Stimulated activated CD4-positive, alpha-beta T cell treated with anti-CD3 and anti-CD28 coated beads, Interleukin-12 subunit alpha, Interleukin-12 subunit beta, amount 100 ng/mL, for 4 hours (primary cell): ENCODE measurements around the gene TAF1B.
"Not testable (repeated sequence)": the region's sequence is repeated elsewhere in the genome, so short reads cannot be mapped to it uniquely, and the experiment has no call there.

Experiments used
- DNase-seq: peaks from one replicate; pipeline ENCODE4 v3.0.0-alpha.2; 2020

TAF1B gene

GRCh38 chr2:9835068-9835467 lies 8.2 kb upstream of the TAF1B start:
- not testable (repeated sequence) for DNase-seq

GRCh38 chr2:9836074-9836473 lies 7.2 kb upstream of the TAF1B start:
- no peak for DNase-seq

DNA sequence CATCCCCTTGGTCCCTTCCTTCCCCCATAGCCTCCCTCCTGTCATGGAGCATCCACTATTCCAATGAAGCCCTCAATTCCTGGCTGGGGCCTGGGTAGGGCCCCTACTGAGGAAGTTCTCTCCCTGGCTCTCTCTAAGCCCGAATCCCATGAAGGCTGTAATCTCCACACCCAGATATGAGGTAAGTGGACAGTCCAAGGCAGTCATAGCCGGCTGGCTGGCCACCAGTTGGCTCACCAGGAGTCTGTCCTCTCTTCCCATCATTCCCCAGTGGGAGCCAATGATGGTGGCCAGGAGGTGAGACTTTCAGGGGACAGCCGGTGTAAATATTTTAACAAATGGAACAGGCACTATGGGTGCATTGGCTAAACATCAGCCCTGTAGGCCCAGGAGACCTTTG lies 6.8 kb upstream of the TAF1B start:
- DNase-seq: no peak

DNA sequence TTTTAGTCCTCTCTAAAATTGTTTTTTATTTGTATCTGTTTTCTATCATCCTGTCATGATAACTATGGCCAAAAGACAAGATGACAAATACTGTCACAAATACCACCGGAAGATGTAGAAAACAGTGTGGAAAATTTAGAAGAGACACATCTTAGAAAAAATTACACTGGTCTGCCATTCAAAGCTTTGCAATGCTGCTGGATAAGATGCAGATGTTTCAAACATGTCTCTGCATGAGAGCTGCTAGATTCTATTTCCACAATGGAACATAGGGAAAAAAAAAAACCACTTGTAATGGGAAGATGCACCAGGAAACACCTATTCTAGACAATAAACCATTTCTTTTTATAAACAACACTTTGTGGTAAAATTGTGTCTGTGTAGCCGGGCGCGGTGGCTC lies 5.8 kb upstream of the TAF1B start:
- no peak for DNase-seq

DNA sequence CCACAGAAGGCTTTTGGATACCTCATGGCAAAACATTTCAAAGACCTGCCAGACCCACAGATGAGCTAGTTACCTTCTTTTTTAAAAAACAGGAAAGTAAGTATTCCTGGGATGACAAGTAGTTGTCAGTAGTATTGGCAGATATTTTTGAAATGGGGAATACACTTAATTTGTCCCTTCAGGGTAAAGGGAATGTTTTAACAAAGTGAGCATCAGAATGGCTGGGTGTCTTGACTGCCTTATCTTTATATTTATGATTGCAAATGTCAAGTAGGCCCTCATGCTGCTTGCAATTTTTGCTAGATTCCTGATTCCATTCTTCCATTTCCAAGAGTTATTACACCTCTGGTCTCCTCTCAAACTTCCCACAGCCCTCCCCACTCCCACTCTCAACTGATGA lies 4.9 kb upstream of the TAF1B start:
- DNase-seq: no peak

DNA sequence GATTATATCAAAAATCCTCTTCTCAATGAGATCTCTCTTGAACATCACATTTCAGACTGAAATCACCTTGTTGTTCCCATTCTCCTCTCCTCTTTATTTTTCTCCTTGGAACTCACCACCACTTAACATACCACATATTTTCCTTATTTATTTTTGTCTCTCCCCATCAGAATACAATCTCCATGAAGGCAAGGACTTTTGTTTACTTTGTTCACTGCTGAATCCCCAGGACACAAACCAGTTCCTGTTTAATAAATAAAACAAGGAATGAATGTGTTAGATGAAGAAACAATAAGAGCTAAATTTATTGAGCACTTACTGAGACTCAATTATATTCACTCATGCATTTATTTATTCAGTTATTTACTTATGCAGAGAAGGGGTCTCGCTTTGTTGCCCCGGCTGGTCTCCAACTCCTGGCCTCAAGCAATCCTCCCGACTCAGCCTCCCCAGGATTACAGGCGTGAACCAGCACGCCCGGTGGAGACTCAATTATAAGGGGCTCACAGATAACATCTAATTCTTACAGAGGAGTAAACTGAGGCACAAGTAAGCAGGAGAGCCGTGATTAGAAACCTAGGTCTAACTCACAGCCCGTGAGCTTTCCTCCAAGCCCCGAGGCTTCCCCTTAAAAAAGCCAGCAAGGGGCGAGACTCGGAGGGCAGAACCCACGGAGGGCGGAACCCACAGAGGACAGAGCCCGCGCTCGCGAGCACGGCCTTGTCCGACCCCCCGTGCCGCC lies 616 bp upstream of the TAF1B start:
- DNase-seq: no peak

DNA sequence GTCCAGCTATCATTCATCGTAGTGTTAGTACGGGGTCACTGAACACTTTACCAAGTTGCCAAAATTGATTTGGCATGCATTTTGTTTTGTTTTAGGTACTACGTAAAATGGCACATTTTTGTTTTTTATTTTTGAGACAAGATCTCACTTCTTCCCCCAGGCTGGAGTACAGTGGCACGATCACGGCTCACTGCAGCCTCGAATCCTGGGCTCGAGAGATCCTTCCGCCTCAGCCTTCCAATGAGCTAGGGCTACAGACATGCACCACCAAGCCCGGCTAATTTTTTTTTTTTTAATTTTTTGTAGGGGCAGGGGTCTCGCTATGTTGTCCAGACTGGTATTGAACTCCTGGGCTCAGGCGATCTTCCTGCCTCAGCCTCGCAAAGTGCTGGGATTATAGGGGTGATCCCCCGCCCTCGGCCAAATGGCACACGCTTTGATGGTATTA lies 786 bp downstream of the TAF1B start:
- no peak for DNase-seq

- no peak for DNase-seq
These were observed 1.3 kb downstream of the TAF1B start for GRCh38 chr2:9844576-9844975.

DNA sequence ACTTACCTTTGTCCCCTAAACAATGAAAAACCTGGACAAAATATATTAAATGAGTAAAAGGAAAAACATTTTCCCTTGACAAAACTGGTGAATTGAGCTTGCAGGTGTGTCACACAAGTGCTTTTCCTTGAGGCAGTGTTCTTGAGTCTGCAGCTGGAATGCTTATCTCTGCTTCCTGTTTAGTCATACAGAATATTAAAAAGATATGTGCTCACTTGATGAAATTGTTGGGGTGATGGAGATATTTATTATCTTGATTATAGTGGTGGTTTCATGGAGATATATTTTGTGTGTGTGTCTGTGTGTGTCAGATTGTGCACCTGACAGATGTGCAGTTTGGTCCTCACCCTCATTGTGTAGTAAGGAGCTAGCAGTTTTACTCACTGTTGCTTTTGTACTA lies 3.3 kb downstream of the TAF1B start:
- no peak for DNase-seq

GRCh38 chr2:9847140-9847539 lies 3.9 kb downstream of the TAF1B start:
- no peak for DNase-seq

DNA sequence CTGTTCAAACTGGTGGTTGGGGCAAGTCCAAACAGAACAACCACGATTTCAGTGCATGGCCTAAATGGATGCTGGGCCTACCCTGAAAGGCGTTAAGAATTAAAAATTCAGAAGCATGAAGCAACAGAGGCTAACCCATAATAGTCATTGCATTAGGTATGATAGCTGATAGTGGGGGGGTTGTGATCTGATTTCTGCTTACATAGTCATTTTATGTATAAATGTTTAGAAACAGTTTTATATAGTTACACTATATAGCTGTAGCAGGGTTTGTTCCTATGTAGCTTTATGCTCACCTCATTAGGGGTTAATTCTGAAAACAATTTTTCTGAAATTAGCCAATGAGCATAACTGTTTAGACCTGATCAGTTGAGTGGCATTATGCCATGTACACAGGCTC lies 9.6 kb downstream of the TAF1B start:
- no peak for DNase-seq

GRCh38 chr2:9857814-9858729 lies 14.8 kb downstream of the TAF1B start:
- DNase-seq: no peak

- no peak for DNase-seq
These were observed 15.4 kb downstream of the TAF1B start for GRCh38 chr2:9858730-9859068.

GRCh38 chr2:9860922-9861580 lies 17.8 kb downstream of the TAF1B start:
- not testable (repeated sequence) for DNase-seq

DNA sequence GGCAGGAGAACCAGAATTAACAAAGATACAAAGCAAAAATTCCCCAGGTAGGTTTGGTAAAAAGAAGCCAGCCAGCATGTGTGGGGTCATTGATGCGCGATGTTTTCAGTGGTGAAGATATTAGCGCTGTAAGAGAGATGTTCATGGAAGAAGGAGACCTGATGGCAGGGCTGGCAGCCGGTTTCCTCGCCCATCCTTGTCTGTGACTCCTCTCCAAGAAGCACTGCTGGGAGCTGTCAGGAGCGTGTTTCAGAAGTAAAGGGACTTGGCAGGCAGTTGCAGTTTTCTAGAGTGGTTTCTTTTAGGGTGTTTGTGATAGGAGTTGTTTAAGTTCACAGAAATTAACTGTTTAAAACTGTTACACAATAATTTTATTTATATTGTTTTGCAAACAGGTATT lies 24.6 kb downstream of the TAF1B start:
- DNase-seq: no peak

- no peak for DNase-seq
These were observed 30.1 kb downstream of the TAF1B start for GRCh38 chr2:9873337-9873736.

GRCh38 chr2:9877026-9877425 lies 33.8 kb downstream of the TAF1B start:
- no peak for DNase-seq

DNA sequence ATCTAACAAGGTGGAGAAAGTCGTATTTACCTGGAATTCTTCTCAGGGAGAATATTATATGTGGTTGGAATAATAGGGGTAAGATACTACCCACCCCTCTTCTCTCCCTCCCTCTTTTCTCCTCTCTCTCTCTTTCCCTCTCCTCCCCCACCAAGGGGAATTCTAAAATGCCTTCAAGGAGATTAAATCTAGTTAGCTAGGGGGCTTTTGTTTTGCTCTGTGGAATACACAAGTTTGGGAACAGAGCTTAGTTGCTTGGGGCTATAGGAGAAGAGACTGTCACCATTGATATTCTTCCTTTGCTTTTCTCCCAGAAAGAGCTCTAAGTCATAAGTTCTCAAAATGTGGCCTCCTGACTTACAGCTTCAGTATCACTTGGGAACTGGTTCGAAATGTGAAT lies 34.5 kb downstream of the TAF1B start:
- no peak for DNase-seq

DNA sequence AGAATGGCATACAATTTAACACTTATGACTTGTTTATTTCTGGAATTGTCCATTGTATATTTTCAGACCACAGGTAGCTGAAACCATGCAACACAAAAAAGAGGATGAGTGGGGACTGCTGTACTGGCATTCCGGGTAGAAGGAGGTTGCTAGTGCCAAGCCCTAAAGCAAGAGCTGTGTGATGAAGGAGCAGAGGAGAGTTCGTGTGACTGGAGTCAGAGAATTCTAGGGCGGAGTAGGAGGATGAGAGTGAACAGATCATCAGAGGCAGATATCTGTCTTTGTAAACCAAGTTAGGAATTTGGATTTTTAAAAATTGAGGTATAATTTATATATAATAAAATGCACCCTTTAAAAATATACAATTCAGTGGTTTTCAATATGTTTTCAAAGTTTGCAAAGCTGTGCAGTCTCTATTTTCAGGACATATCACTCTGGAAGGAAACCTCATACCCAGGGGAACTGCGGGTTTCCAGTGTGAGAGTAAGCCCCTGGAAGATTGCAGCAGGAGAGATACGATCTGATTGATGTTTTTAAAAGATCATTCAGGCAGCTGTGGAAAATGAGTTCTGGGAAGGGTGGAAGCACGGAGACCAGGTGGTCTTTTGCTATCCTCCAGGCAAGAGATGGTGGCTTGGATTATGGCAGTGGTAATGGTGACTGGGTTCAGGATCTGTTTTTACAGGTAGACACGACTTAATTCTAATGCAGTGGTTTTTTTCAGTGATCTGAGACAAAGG lies 36.4 kb downstream of the TAF1B start:
- DNase-seq: no peak

DNA sequence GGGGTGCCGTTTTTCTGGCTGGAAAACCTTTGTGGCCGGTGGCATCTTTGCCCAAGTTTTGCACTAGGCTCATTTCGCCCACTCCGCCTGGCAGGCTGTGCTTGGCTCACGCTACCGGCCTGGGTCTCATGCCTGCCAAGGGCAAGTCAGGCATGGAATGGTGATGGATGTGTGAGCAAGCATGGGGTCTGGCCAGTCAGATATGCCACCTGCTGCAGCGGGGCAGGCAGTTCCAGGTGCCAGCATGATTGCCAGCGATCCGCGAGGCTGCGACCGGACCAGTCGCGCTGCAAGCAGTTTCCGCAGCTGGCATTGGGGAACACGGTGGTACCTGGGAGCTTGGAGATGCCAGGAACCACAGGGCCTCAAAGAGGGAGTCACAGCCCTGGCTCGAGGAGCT lies 40.6 kb downstream of the TAF1B start:
- DNase-seq: no peak

DNA sequence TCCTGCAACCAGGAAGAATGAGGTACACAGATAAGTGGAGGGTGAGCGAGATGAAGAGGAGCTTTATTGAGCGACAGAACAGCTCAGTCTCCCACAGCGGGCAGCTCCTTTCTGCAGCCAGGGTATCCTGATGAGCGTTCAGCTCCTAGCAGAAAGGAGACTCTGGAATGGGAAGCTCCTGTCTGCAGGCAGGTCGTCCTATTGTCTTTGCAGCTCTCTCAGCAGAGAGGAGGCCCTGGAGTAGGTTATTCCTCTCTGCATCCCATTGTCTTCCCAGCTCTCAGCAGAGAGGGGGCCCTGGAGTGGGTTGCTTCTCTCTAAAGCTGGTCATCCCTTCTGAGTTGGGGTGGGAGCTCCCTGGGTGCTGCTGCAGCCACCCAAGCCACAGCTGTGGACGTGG lies 41.2 kb downstream of the TAF1B start:
- DNase-seq: no peak

DNA sequence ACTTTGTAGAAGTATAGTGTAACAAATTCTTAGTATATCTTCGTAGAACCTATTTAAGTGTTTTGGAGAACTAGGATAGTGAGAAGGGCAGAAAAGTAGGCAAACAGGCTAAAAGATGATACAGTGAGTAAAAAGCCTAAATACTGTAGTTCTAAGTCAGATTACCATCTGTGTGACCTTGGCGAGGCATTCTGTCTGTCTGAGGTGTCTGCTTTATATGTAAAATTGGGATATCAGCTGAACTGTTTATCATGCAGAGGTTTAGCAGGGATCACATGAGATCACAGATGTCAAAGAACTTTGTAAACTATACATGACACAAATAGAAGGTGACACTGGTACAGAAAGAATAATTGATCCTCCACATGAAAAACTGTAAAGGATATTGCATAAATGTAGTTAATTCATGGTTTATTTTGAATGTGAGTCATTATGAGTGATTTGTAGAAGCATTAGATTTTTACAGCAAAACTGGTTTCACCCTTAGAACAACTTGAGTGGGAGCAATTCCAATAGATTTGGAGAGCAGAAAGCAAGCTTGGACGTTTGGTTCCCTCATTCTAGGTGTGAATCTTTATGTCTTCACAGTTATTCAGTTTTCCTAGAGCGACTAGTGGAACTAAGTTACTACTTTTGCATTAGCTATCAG lies 41.9 kb downstream of the TAF1B start:
- no peak for DNase-seq

DNA sequence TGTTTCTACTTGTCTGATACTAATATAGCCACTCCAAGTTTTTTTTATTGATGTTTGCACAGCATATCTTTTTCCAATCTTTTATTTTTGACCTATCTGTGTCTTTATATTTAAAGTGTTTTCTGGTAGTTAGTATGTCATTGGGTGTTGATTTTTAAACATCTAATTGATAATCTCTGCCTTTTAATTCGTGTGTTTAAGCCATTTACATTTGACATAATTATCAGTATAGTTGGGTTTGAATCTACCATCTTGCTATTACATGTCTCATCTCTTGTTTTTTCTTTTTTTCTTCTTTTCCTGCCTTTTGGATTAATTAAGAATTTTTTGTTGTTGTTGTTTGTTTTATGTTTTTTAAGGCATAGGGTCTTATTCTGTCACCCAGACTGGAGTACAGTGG lies 44.2 kb downstream of the TAF1B start:
- no peak for DNase-seq
